SK-N-SH (cell line): Measurements from ENCODE around the gene TRPC3. TPM values are rescaled to one million over a fixed set of nuclear protein-coding genes. Genes with fewer than 3 reads are reported as not detected.

ENCODE experiments used
- CTCF ChIA-PET: fragments of 300-600, 350-600 bp; formaldehyde crosslinking; extraction: SDS; loops from one replicate; lab custom pipeline; 2021; lab: Yijun Ruan, JAX
- POLR2A ChIA-PET: fragments of 350-600 bp; sonication (Branson Sonifier 250); formaldehyde crosslinking; extraction: SDS; loops from one replicate; lab custom pipeline; 2020; ENCODE audit warnings: antibody characterized with exemption, inconsistent platforms; lab: Yijun Ruan, JAX
- DNase-seq: peaks from one replicate; pipeline ENCODE4 v3.0.0; 2012
- H2AFZ ChIP-seq: fragments of 200-600 bp; sonication (generic); 2 replicates; pipeline ENCODE4 v1.8.1; 2016; ENCODE audit warnings: antibody characterized with exemption, mild to moderate bottlenecking, low read depth
- H3F3A ChIP-seq: fragments of 200-600 bp; sonication (generic); replicated peaks from 2 replicates; pipeline ENCODE3; 2016; ENCODE audit warnings: antibody characterized with exemption, mild to moderate bottlenecking; ENCODE audit not compliant: insufficient read depth
- H3K27ac ChIP-seq, 2 experiments: fragments of 200-500 bp in 1 of 2; fragments of 200-600 bp in 1 of 2; sonication (Bioruptor generic) in 1 of 2; sonication (generic), shearing (Covaris generic) in 1 of 2; 2 replicates each; pipeline versions ENCODE4 v1.5.1 to v1.6.1; 2014 to 2016; ENCODE audit warnings: low read depth in 2 of 2, inconsistent platforms in 1 of 2, low read length in 1 of 2, mild to moderate bottlenecking in 1 of 2, mixed read lengths in 1 of 2
- H3K27me3 ChIP-seq: fragments of 200-600 bp; sonication (generic), shearing (Covaris generic); 2 replicates; pipeline ENCODE4 v1.6.1; 2016; ENCODE audit warnings: mixed run types; ENCODE audit not compliant: insufficient read depth
- H3K36me3 ChIP-seq, 2 experiments: fragments of 200-500 bp in 1 of 2; fragments of 200-600 bp in 1 of 2; sonication (Bioruptor generic) in 1 of 2; sonication (generic) in 1 of 2; replicated peaks in 1 of 2; 2 replicates each; pipeline versions ENCODE3 to v1.5.1; 2014 to 2016; ENCODE audit warnings: low read length in 1 of 2, mild to moderate bottlenecking in 1 of 2; ENCODE audit not compliant: insufficient read depth in 2 of 2, control insufficient read depth in 1 of 2
- H3K4me1 ChIP-seq, 2 experiments: fragments of 200-500 bp in 1 of 2; fragments of 200-600 bp in 1 of 2; sonication (Bioruptor generic) in 1 of 2; sonication (generic), shearing (Covaris generic) in 1 of 2; 2 replicates each; pipeline versions ENCODE4 v1.5.1 to v1.6.1; 2014 to 2016; ENCODE audit warnings: low read depth in 1 of 2, low read length in 1 of 2, mixed run types in 1 of 2; ENCODE audit not compliant: insufficient read depth in 2 of 2, control insufficient read depth in 1 of 2
- H3K4me2 ChIP-seq: fragments of 200-600 bp; sonication (generic), shearing (Covaris generic); 2 replicates; pipeline ENCODE4 v1.6.1; 2017; ENCODE audit warnings: mixed run types
- H3K4me3 ChIP-seq, 2 experiments: fragments of 200-500 bp in 1 of 2; fragments of 200-600 bp in 1 of 2; sonication (Bioruptor generic) in 1 of 2; sonication (generic), shearing (Covaris generic) in 1 of 2; 2 replicates each; pipeline versions ENCODE4 v1.5.1 to v1.8.1; 2014 to 2016; ENCODE audit warnings: low read depth in 2 of 2, inconsistent platforms in 1 of 2, low read length in 1 of 2, mild to moderate bottlenecking in 1 of 2, mixed read lengths in 1 of 2, moderate library complexity in 1 of 2
- H3K79me2 ChIP-seq: fragments of 200-600 bp; sonication (generic); 2 replicates; pipeline ENCODE4 v1.8.1; 2017; ENCODE audit warnings: mild to moderate bottlenecking; ENCODE audit not compliant: insufficient read depth
- H3K9ac ChIP-seq: fragments of 200-600 bp; sonication (generic); 2 replicates; pipeline ENCODE4 v1.6.1; 2017; ENCODE audit warnings: mixed run types
- H3K9me2 ChIP-seq: fragments of 200-600 bp; sonication (generic); 2 replicates; pipeline ENCODE4 v1.6.1; 2017; ENCODE audit warnings: mixed run types
- H3K9me3 ChIP-seq: fragments of 200-600 bp; sonication (generic); 2 replicates; pipeline ENCODE4 v1.6.1; 2017; ENCODE audit warnings: mixed run types, mild to moderate bottlenecking, moderate library complexity
- H4K20me1 ChIP-seq: fragments of 200-600 bp; sonication (generic); 2 replicates; pipeline ENCODE4 v1.6.1; 2017; ENCODE audit warnings: mild to moderate bottlenecking, mixed run types; ENCODE audit not compliant: insufficient read depth
- CHD2 ChIP-seq: fragments of 150-350 bp; IDR thresholded peaks from 2 replicates; pipeline ENCODE4 v1.6.1; 2018; ENCODE audit warnings: low read length; ENCODE audit not compliant: partially characterized antibody
- CTCF ChIP-seq: fragments of 200-600 bp; sonication (generic); IDR thresholded peaks from 2 replicates; pipeline ENCODE4 v1.6.1; 2017; ENCODE audit warnings: antibody characterized with exemption, mild to moderate bottlenecking, moderate library complexity
- EZH2phosphoT487 ChIP-seq: fragments of 200-600 bp; sonication (generic); IDR thresholded peaks from 2 replicates; pipeline ENCODE4 v1.6.1; 2017; ENCODE audit warnings: low read depth, mixed run types, mild to moderate bottlenecking, antibody characterized with exemption, moderate library complexity, borderline replicate concordance
- FOSL2 ChIP-seq: IDR thresholded peaks from 2 replicates; pipeline ENCODE4 v1.4.0; 2012; ENCODE audit warnings: low read depth, mild to moderate bottlenecking, moderate library complexity, borderline replicate concordance
- FOXJ3 ChIP-seq: sonication (generic); formaldehyde crosslinking; IDR thresholded peaks from 2 replicates; pipeline ENCODE4 v1.5.1; 2020; ENCODE audit warnings: mild to moderate bottlenecking, missing genetic modification reagents
- FOXM1 ChIP-seq: IDR thresholded peaks from 2 replicates; pipeline ENCODE4 v1.4.0; 2012; ENCODE audit warnings: low read depth, mild to moderate bottlenecking
- GABPA ChIP-seq: IDR thresholded peaks from 2 replicates; pipeline ENCODE4 v1.4.0; 2012; ENCODE audit warnings: low read depth, mild to moderate bottlenecking
- GATA2 ChIP-seq: sonication (generic); formaldehyde crosslinking; IDR thresholded peaks from 2 replicates; pipeline ENCODE4 v1.5.0; 2020; ENCODE audit warnings: mild to moderate bottlenecking, missing genetic modification reagents
- MXI1 ChIP-seq: IDR thresholded peaks from 2 replicates; pipeline ENCODE4 v1.6.1; 2012; ENCODE audit warnings: mild to moderate bottlenecking, low read depth, low read length, improper control_type of control experiment
- NRF1 ChIP-seq: IDR thresholded peaks from 2 replicates; pipeline ENCODE4 v1.6.1; 2012; ENCODE audit warnings: low read depth, mild to moderate bottlenecking, low read length
- RAD21 ChIP-seq: IDR thresholded peaks from 2 replicates; pipeline ENCODE4 v1.6.1; 2012; ENCODE audit warnings: mild to moderate bottlenecking, low read length
- RXRA ChIP-seq: IDR thresholded peaks from 2 replicates; pipeline ENCODE4 v1.4.0; 2012; ENCODE audit warnings: low read depth, mild to moderate bottlenecking, borderline replicate concordance
- SMC3 ChIP-seq: IDR thresholded peaks from 2 replicates; pipeline ENCODE4 v1.6.1; 2012; ENCODE audit warnings: low read depth, low read length, improper control_type of control experiment
- TCF12 ChIP-seq: IDR thresholded peaks from 2 replicates; pipeline ENCODE4 v1.4.0; 2012
- TEAD4 ChIP-seq: IDR thresholded peaks from 2 replicates; pipeline ENCODE4 v1.4.0; 2012; ENCODE audit warnings: mild to moderate bottlenecking, borderline replicate concordance; ENCODE audit not compliant: insufficient read depth
- YY1 ChIP-seq: IDR thresholded peaks from 2 replicates; pipeline ENCODE4 v1.4.0; 2012; ENCODE audit warnings: low read depth, mild to moderate bottlenecking
- WGBS: methylation state at CpG from one replicate; pipeline ENCODE4 v1.1.6; 2017; ENCODE audit warnings: low lambda C conversion rate; 5-methylcytosine and 5-hydroxymethylcytosine counted together
- polyA plus RNA-seq, 3 experiments: library from polyadenylated mRNA; depleted of rRNA; stranded (reverse); fragments of >200 nt; gene quantifications; 2 replicates each; pipeline ENCODE4 v1.2.3, GENCODE V29; 2012
- TF ChIP-seq, protein P1 (sequence below): IDR thresholded peaks from 2 replicates; pipeline ENCODE4; 2012
- TF ChIP-seq, protein P2 (sequence below): IDR thresholded peaks from 2 replicates; pipeline ENCODE4 v1.4.0; 2012; ENCODE audit warnings: low read depth, borderline replicate concordance

Gene TRPC3
- polyA plus RNA-seq, 1 of the 3 experiments (the other 2 are of a cell fraction) = not detected

DNA sequence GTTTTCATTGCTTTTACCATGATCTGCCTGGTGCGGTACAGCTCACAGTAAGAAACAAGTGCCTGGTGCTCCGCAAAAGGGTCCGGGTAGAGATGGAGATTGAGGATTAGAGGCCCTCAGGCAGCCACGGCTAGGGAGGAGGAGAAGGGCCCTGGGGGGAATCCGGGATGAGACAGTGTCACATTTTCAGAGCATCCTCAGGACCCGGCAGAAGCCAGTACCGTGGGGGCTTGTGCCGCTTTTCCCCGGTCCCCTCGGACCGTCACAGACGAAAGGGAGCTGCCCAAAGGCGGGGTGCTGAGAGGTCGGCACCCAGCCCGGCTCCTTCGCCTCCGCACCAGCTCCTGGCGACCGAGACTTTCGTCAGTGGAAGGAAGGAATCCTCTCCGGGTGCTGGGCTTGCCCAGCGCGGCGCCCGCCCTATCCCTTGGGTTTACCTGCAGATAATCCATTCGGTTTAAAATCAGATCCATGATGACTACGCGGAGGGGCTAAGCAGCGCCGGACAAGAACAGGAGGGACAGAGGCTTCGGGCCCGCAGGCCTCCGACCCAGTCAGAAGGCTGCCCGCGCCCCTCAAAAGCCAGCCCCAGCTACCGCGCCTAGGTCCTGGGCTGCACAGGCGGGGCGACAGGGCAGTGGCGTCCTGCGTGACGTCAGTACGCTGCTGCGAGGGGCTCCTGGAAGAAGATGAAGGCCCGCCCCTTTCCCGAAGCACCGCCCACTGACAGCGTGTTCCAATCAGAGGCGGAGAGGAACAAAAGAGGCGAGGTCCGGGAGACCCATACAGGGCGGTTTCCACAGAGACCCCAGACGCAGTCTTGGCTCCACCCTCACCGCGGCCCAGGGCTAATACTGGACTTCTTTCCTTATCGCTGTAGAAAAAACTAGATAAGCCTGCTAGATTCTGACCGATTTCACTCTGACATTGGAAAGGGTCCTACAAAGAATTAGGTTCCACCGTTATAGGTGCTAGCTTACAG lies 81.7 kb downstream of the TRPC3 start, which contains the start of gene BBS7 (continued):
- TF ChIP-seq, protein P1, sequence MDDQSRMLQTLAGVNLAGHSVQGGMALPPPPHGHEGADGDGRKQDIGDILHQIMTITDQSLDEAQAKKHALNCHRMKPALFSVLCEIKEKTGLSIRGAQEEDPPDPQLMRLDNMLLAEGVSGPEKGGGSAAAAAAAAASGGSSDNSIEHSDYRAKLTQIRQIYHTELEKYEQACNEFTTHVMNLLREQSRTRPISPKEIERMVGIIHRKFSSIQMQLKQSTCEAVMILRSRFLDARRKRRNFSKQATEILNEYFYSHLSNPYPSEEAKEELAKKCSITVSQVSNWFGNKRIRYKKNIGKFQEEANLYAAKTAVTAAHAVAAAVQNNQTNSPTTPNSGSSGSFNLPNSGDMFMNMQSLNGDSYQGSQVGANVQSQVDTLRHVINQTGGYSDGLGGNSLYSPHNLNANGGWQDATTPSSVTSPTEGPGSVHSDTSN = no peak
- TF ChIP-seq CTCF (no peak), GABPA (no peak), MXI1 (peak; percentile 63; the same call in 1 of the 2 replicates), SMC3 (no peak), TCF12 (no peak), EZH2phosphoT487 (no peak), GATA2 (CRISPR knock-in tag) (peak; percentile 10; the same call in 1 of the 2 replicates), RXRA (no peak), FOSL2 (no peak), FOXJ3 (CRISPR knock-in tag) (no peak), YY1 (no peak)

GRCh38 chr4:121863799-121864198 lies 88.1 kb downstream of the TRPC3 start:
- WGBS = 97% methylated on average over 7 of the region's 7 CpGs
- CTCF ChIA-PET = interaction anchor here (1.4 kb wide), 1 partner anchor 28 kb away, joined by 4 read pairs; no protein-coding TSS in a partner anchor
- no peak overlapping the region for H3K9ac ChIP-seq

More at GRCh38 chr4:121863799-121864198, 88.1 kb downstream of the TRPC3 start:
- Histone ChIP-seq H3K4me1 (peaks cover 0 to 2% of the 10 kb centered on the region in 2 experiments; a peak in 2 of 4 replicates), H3F3A (peaks cover 6% of the 10 kb centered on the region)
- TF ChIP-seq, protein P2, sequence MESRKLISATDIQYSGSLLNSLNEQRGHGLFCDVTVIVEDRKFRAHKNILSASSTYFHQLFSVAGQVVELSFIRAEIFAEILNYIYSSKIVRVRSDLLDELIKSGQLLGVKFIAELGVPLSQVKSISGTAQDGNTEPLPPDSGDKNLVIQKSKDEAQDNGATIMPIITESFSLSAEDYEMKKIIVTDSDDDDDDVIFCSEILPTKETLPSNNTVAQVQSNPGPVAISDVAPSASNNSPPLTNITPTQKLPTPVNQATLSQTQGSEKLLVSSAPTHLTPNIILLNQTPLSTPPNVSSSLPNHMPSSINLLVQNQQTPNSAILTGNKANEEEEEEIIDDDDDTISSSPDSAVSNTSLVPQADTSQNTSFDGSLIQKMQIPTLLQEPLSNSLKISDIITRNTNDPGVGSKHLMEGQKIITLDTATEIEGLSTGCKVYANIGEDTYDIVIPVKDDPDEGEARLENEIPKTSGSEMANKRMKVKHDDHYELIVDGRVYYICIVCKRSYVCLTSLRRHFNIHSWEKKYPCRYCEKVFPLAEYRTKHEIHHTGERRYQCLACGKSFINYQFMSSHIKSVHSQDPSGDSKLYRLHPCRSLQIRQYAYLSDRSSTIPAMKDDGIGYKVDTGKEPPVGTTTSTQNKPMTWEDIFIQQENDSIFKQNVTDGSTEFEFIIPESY = no peak
- TF ChIP-seq NRF1 = no peak
- TF ChIP-seq TEAD4 = no peak
- no peak for TF ChIP-seq FOXM1
- no peak for TF ChIP-seq CHD2
- TF ChIP-seq RAD21 = no peak
- no peak for TF ChIP-seq GABPA
- TF ChIP-seq, all 33 proteins: peak for 0
- POLR2A ChIA-PET = no interaction called here
- DNase-seq = no peak
- Histone ChIP-seq H3K27ac (no peak overlapping the region), H2AFZ (no peak overlapping the region), H3K79me2 (peaks cover 12% of the 10 kb centered on the region), H3K9me3 (peaks cover 9% of the 10 kb centered on the region; the same call in 1 of the 2 replicates), H3K4me3 (no peak overlapping the region), H4K20me1 (no peaks in the 10 kb centered on the region), H3K4me2 (no peak overlapping the region), H3K27me3 (no peaks in the 10 kb centered on the region), H3K36me3 (peaks cover 61 to 68% of the 10 kb centered on the region in 2 experiments), H3K9me2 (peaks cover 6% of the 10 kb centered on the region; the same call in 1 of the 2 replicates)
